ENCODE measurements around the gene SBF2. TPM values are rescaled to one million over a fixed set of nuclear protein-coding genes. Genes with fewer than 3 reads are reported as not detected.

SBF2 gene
- total and polyA plus RNA-seq, 2 of the 13 experiments (the other 11 are each of a cell fraction or from before 2014, with no cell fraction given), result 24.0 to 45.8 TPM

- TF ChIP-seq, protein P1, sequence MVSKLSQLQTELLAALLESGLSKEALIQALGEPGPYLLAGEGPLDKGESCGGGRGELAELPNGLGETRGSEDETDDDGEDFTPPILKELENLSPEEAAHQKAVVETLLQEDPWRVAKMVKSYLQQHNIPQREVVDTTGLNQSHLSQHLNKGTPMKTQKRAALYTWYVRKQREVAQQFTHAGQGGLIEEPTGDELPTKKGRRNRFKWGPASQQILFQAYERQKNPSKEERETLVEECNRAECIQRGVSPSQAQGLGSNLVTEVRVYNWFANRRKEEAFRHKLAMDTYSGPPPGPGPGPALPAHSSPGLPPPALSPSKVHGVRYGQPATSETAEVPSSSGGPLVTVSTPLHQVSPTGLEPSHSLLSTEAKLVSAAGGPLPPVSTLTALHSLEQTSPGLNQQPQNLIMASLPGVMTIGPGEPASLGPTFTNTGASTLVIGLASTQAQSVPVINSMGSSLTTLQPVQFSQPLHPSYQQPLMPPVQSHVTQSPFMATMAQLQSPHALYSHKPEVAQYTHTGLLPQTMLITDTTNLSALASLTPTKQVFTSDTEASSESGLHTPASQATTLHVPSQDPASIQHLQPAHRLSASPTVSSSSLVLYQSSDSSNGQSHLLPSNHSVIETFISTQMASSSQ (IDR thresholded peaks at IDR 0.05; ENCODE audit: low read depth), result no peak
- TF ChIP-seq, protein P1 (CRISPR knock-in tag; IDR thresholded peaks at IDR 0.05; ENCODE audit: borderline replicate concordance), result no peak; the same call in 1 of the 2 replicates
- TF ChIP-seq NR0B2 (CRISPR knock-in tag; IDR thresholded peaks at IDR 0.05), result no peak
- no peak for TF ChIP-seq SCMH1 (CRISPR knock-in tag; IDR thresholded peaks at IDR 0.05; ENCODE audit: borderline replicate concordance)
- TF ChIP-seq, protein P2, sequence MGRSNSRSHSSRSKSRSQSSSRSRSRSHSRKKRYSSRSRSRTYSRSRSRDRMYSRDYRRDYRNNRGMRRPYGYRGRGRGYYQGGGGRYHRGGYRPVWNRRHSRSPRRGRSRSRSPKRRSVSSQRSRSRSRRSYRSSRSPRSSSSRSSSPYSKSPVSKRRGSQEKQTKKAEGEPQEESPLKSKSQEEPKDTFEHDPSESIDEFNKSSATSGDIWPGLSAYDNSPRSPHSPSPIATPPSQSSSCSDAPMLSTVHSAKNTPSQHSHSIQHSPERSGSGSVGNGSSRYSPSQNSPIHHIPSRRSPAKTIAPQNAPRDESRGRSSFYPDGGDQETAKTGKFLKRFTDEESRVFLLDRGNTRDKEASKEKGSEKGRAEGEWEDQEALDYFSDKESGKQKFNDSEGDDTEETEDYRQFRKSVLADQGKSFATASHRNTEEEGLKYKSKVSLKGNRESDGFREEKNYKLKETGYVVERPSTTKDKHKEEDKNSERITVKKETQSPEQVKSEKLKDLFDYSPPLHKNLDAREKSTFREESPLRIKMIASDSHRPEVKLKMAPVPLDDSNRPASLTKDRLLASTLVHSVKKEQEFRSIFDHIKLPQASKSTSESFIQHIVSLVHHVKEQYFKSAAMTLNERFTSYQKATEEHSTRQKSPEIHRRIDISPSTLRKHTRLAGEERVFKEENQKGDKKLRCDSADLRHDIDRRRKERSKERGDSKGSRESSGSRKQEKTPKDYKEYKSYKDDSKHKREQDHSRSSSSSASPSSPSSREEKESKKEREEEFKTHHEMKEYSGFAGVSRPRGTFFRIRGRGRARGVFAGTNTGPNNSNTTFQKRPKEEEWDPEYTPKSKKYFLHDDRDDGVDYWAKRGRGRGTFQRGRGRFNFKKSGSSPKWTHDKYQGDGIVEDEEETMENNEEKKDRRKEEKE (IDR thresholded peaks at IDR 0.05), result no peak
- TF ChIP-seq, protein P3, sequence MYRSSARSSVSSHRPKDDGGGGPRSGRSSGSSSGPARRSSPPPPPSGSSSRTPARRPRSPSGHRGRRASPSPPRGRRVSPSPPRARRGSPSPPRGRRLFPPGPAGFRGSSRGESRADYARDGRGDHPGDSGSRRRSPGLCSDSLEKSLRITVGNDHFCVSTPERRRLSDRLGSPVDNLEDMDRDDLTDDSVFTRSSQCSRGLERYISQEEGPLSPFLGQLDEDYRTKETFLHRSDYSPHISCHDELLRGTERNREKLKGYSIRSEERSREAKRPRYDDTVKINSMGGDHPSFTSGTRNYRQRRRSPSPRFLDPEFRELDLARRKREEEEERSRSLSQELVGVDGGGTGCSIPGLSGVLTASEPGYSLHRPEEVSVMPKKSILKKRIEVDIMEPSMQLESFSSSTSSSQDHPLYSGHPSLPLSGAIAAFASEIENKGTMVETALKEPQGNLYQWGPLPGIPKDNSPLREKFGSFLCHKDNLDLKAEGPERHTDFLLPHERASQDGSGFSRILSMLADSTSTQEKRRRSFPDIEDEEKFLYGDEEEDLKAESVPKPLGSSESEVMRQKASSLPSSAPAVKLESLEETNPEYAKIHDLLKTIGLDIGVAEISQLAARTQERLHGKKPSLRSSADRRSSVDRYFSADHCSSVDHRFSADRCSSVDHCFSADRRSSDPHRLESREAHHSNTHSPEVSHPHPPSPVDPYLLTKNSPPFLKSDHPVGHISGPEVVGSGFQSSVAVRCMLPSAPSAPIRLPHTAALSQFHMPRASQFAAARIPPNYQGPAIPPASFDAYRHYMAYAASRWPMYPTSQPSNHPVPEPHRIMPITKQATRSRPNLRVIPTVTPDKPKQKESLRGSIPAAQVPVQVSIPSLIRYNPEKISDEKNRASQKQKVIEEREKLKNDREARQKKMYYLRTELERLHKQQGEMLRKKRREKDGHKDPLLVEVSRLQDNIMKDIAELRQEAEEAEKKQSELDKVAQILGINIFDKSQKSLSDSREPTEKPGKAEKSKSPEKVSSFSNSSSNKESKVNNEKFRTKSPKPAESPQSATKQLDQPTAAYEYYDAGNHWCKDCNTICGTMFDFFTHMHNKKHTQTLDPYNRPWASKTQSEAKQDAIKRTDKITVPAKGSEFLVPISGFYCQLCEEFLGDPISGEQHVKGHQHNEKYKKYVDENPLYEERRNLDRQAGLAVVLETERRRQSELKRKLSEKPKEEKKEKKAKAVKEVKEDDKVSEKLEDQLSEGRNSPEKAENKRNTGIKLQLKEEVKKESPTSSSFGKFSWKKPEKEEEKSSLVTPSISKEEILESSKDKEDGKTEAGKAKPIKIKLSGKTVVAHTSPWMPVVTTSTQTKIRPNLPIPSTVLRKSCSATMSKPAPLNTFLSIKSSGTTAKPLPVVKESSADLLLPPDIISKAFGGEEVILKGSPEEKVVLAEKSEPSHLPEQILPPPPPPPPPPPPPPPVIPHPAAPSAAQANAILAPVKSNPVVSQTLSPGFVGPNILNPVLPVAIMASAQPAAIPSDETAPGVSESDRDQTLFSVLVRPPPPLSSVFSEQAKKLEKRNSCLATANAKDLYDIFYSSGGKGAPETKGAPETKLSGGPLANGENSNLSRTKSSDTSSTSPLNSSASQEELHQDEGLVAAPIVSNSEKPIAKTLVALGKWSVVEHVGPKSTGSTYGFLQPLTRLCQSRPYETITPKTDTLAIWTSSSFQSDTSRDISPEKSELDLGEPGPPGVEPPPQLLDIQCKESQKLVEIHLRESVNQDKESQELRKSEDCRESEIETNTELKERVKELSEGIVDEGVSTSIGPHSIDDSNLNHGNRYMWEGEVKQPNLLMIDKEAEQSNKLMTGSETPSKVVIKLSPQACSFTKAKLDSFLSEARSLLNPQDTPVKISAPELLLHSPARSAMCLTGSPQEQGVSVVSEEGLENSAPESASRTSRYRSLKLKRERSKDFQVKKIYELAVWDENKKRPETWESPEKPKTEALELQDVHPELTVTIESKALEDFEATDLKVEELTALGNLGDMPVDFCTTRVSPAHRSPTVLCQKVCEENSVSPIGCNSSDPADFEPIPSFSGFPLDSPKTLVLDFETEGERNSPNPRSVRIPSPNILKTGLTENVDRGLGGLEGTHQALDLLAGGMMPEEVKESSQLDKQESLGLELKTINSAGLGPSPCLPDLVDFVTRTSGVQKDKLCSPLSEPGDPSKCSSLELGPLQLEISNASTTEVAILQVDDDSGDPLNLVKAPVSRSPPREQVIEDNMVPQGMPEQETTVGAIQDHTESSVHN (CRISPR knock-in tag; IDR thresholded peaks at IDR 0.05), result no peak
- no peak for TF ChIP-seq TOE1 (CRISPR knock-in tag; IDR thresholded peaks at IDR 0.05)
- no peak; the same call in 1 of the 2 replicates for TF ChIP-seq KMT2A (CRISPR knock-in tag; IDR thresholded peaks at IDR 0.05)
- peak; percentile 60 for TF ChIP-seq THAP11 (CRISPR knock-in tag; IDR thresholded peaks at IDR 0.05)
- no peak for TF ChIP-seq MEIS2 (CRISPR knock-in tag; IDR thresholded peaks at IDR 0.05)
- TF ChIP-seq, protein P4, sequence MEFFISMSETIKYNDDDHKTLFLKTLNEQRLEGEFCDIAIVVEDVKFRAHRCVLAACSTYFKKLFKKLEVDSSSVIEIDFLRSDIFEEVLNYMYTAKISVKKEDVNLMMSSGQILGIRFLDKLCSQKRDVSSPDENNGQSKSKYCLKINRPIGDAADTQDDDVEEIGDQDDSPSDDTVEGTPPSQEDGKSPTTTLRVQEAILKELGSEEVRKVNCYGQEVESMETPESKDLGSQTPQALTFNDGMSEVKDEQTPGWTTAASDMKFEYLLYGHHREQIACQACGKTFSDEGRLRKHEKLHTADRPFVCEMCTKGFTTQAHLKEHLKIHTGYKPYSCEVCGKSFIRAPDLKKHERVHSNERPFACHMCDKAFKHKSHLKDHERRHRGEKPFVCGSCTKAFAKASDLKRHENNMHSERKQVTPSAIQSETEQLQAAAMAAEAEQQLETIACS (CRISPR knock-in tag; IDR thresholded peaks at IDR 0.05), result no peak
Measured at GRCh38 chr11:10285148-10285802, 8.7 kb downstream of the SBF2 start (continued).
